ENCODE data around the gene DYNC1H1. TPM values are rescaled to one million over a fixed set of nuclear protein-coding genes. Genes with fewer than 3 reads are reported as not detected.
"Not testable (repeated sequence)": the region's sequence is repeated elsewhere in the genome, so short reads cannot be mapped to it uniquely, and the experiment has no call there.

Gene DYNC1H1
- total RNA-seq, 1 donor from 2014 or later: 591 TPM

- H3K4me3 Mint-ChIP-seq (ENCODE audit: unreplicated experiment): no peak overlapping the region
- H2AFZ ChIP-seq (ENCODE audit: low read depth, low read length): no peak overlapping the region
- no peaks in the 10 kb centered on the region for H3K9me3 Mint-ChIP-seq (ENCODE audit: unreplicated experiment)
- no peak for FAIRE-seq
- H3K9ac ChIP-seq (ENCODE audit: low read length): peak overlapping the region; percentile 78
- H3K4me2 ChIP-seq (ENCODE audit: low read length): peak overlapping the region; percentile 82
- H3K27me3 Mint-ChIP-seq (ENCODE audit: low read depth, unreplicated experiment): no peaks in the 10 kb centered on the region
- peaks cover 46% of the 10 kb centered on the region for H3K4me1 Mint-ChIP-seq (ENCODE audit: low read depth, unreplicated experiment)
- H3K27me3 ChIP-seq (ENCODE audit: insufficient read depth, low read length): no peaks in the 10 kb centered on the region
- no peak for DNase-seq (ENCODE audit: low read depth)
- no peaks in the 10 kb centered on the region for H3K9me3 ChIP-seq (ENCODE audit: insufficient read depth, low read depth, low read length)
- H3K4me3 ChIP-seq (ENCODE audit: insufficient read depth, low read depth, low read length): no peak overlapping the region
- H3K36me3 ChIP-seq (ENCODE audit: insufficient read depth, low read length): peaks cover 12% of the 10 kb centered on the region
- H3K36me3 Mint-ChIP-seq (ENCODE audit: low read depth, unreplicated experiment): peaks cover 11% of the 10 kb centered on the region
- H3K27ac ChIP-seq (ENCODE audit: low read depth, low read length): peak overlapping the region; percentile 91
- peaks cover 35% of the 10 kb centered on the region for H3K4me1 ChIP-seq (ENCODE audit: insufficient read depth, low read length)
- TF ChIP-seq, protein P1, sequence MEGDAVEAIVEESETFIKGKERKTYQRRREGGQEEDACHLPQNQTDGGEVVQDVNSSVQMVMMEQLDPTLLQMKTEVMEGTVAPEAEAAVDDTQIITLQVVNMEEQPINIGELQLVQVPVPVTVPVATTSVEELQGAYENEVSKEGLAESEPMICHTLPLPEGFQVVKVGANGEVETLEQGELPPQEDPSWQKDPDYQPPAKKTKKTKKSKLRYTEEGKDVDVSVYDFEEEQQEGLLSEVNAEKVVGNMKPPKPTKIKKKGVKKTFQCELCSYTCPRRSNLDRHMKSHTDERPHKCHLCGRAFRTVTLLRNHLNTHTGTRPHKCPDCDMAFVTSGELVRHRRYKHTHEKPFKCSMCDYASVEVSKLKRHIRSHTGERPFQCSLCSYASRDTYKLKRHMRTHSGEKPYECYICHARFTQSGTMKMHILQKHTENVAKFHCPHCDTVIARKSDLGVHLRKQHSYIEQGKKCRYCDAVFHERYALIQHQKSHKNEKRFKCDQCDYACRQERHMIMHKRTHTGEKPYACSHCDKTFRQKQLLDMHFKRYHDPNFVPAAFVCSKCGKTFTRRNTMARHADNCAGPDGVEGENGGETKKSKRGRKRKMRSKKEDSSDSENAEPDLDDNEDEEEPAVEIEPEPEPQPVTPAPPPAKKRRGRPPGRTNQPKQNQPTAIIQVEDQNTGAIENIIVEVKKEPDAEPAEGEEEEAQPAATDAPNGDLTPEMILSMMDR (IDR thresholded peaks at IDR 0.05; ENCODE audit: insufficient read depth, low read depth, low read length): no peak
- TF ChIP-seq EZH2 (IDR thresholded peaks at IDR 0.05; ENCODE audit: insufficient read depth, low read length): no peak
- H3K79me2 ChIP-seq (ENCODE audit: insufficient read depth, low read length): peaks cover 92% of the 10 kb centered on the region
- H3K27ac Mint-ChIP-seq (ENCODE audit: unreplicated experiment): peak overlapping the region; percentile 0
- H4K20me1 ChIP-seq (ENCODE audit: insufficient read depth, low read length): peaks cover 36% of the 10 kb centered on the region
These were observed 6.5 kb downstream of the DYNC1H1 start for GRCh38 chr14:101970830-101971400.

- peak overlapping the region; percentile 18 for H3K27ac Mint-ChIP-seq (ENCODE audit: unreplicated experiment)
- peaks cover 35% of the 10 kb centered on the region for H3K4me1 ChIP-seq (ENCODE audit: insufficient read depth, low read length)
- H3K4me3 ChIP-seq (ENCODE audit: insufficient read depth, low read depth, low read length): peak overlapping the region; percentile 31
- not testable (repeated sequence) for H3K9me3 ChIP-seq (ENCODE audit: insufficient read depth, low read depth, low read length); H3K27me3 Mint-ChIP-seq (ENCODE audit: low read depth, unreplicated experiment); H3K9me3 Mint-ChIP-seq (ENCODE audit: unreplicated experiment); FAIRE-seq; H2AFZ ChIP-seq (ENCODE audit: low read depth, low read length); H3K4me3 Mint-ChIP-seq (ENCODE audit: unreplicated experiment); H3K27me3 ChIP-seq (ENCODE audit: insufficient read depth, low read length); DNase-seq (ENCODE audit: low read depth)
- peaks cover 11% of the 10 kb centered on the region for H3K36me3 Mint-ChIP-seq (ENCODE audit: low read depth, unreplicated experiment)
- peaks cover 46% of the 10 kb centered on the region for H3K4me1 Mint-ChIP-seq (ENCODE audit: low read depth, unreplicated experiment)
- H3K79me2 ChIP-seq (ENCODE audit: insufficient read depth, low read length): peaks cover 91% of the 10 kb centered on the region
- H4K20me1 ChIP-seq (ENCODE audit: insufficient read depth, low read length): peaks cover 34% of the 10 kb centered on the region
- peak overlapping the region; percentile 78 for H3K9ac ChIP-seq (ENCODE audit: low read length)
- peaks cover 13% of the 10 kb centered on the region for H3K36me3 ChIP-seq (ENCODE audit: insufficient read depth, low read length)
- peak overlapping the region; percentile 82 for H3K4me2 ChIP-seq (ENCODE audit: low read length)
- H3K27ac ChIP-seq (ENCODE audit: low read depth, low read length): peak overlapping the region; percentile 91
These were observed 7.1 kb downstream of the DYNC1H1 start for GRCh38 chr14:101971458-101971857.

DNA sequence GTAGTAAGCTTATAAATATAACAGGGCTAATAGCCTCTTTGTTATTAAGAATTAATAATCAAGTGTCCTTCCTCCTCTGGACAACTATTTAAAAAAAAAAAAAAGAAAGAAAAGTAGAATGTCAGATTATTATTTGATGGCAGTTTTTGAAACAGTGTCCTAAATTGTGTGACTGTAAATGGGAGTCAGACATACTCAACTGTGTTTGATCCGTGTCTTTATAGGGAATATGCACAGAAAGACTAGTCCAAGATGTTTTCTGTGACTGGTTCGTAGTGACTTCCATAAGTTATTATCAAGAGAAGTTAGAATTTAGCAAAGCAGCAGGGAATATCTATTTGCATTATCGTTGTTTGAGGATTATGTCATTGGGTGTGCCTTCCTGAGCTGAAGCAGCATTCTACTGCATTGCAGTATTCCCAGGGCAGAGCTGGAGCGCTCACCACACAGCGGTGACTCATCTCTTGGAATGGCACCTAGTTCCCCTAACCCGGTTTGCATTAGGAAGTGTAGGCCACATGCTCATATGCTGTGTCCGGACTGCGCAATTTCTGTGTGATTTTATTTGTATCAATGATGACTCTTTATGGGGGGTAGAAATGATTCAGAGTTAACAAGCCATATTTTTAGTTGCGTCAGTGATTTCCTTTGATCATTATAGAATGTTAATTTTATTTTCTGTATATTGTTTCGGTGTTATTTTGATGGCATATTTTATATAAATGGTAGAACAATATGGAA lies 7.9 kb downstream of the DYNC1H1 start:
- H3K4me1 Mint-ChIP-seq (ENCODE audit: low read depth, unreplicated experiment): peaks cover 45% of the 10 kb centered on the region

More for the DNA sequence above, 7.9 kb downstream of the DYNC1H1 start:
- Histone ChIP-seq H3K36me3 (ENCODE audit: insufficient read depth, low read length) (peaks cover 20% of the 10 kb centered on the region), H3K4me3 (ENCODE audit: insufficient read depth, low read depth, low read length) (peak overlapping the region; percentile 32), H3K4me2 (ENCODE audit: low read length) (peak overlapping the region; percentile 82), H3K9ac (ENCODE audit: low read length) (peak overlapping the region; percentile 82), H4K20me1 (ENCODE audit: insufficient read depth, low read length) (peaks cover 30% of the 10 kb centered on the region), H3K27me3 (ENCODE audit: insufficient read depth, low read length) (no peaks in the 10 kb centered on the region), H3K9me3 (ENCODE audit: insufficient read depth, low read depth, low read length) (no peaks in the 10 kb centered on the region), H3K4me1 (ENCODE audit: insufficient read depth, low read length) (peaks cover 32% of the 10 kb centered on the region), H2AFZ (ENCODE audit: low read depth, low read length) (no peak overlapping the region), H3K79me2 (ENCODE audit: insufficient read depth, low read length) (peaks cover 91% of the 10 kb centered on the region), H3K27ac (ENCODE audit: low read depth, low read length) (peak overlapping the region; percentile 99)
- Mint-ChIP-seq H3K4me3 (ENCODE audit: unreplicated experiment) (peak overlapping the region; percentile 51), H3K36me3 (ENCODE audit: low read depth, unreplicated experiment) (peaks cover 11% of the 10 kb centered on the region), H3K9me3 (ENCODE audit: unreplicated experiment) (no peaks in the 10 kb centered on the region), H3K27ac (ENCODE audit: unreplicated experiment) (peak overlapping the region; percentile 92), H3K27me3 (ENCODE audit: low read depth, unreplicated experiment) (no peaks in the 10 kb centered on the region)
- DNase-seq (ENCODE audit: low read depth) (peak; percentile 99), FAIRE-seq (peak; percentile 99)
- TF ChIP-seq, protein P1 (IDR thresholded peaks at IDR 0.05; ENCODE audit: insufficient read depth, low read depth, low read length): no peak
- TF ChIP-seq EZH2 (IDR thresholded peaks at IDR 0.05; ENCODE audit: insufficient read depth, low read length): no peak

All from astrocyte (in vitro differentiated cells and primary cell).